GM21423 (cell line): ENCODE data around the gene ABCC5.

ENCODE experiments used
- ATAC-seq: cut with Tn5 transposase; IDR thresholded peaks from one replicate; pipeline ENCODE4 v1.9.1; 2021; ENCODE audit warnings: mild to moderate bottlenecking, moderate library complexity; ENCODE audit not compliant: unreplicated experiment

Gene ABCC5

GRCh38 chr3:183930086-183930485 lies 87.6 kb downstream of the ABCC5 start:
- ATAC-seq = no peak

- ATAC-seq = no peak
These were observed 90.6 kb downstream of the ABCC5 start for GRCh38 chr3:183927059-183927458.

GRCh38 chr3:183924956-183925355 lies 92.7 kb downstream of the ABCC5 start:
- ATAC-seq = no peak

GRCh38 chr3:183924543-183924942 lies 93.1 kb downstream of the ABCC5 start:
- no peak for ATAC-seq

- ATAC-seq = no peak
These were observed 95.3 kb downstream of the ABCC5 start for GRCh38 chr3:183922421-183922820.

- ATAC-seq = no peak
These were observed 96.6 kb downstream of the ABCC5 start for GRCh38 chr3:183921096-183921495.

GRCh38 chr3:183920416-183920815 lies 97.3 kb downstream of the ABCC5 start:
- ATAC-seq = no peak

- no peak for ATAC-seq
These were observed 99.5 kb downstream of the ABCC5 start for GRCh38 chr3:183918178-183918577.

- ATAC-seq = no peak
These were observed 99.9 kb downstream of the ABCC5 start for GRCh38 chr3:183917776-183918175.

- ATAC-seq = no peak
These were observed 102.8 kb downstream of the ABCC5 start for GRCh38 chr3:183914856-183915255.

GRCh38 chr3:183913580-183913920 lies 104.1 kb downstream of the ABCC5 start:
- ATAC-seq = no peak

GRCh38 chr3:183912895-183913579 lies 104.6 kb downstream of the ABCC5 start:
- no peak for ATAC-seq

- ATAC-seq = no peak
These were observed 105.7 kb downstream of the ABCC5 start for GRCh38 chr3:183911763-183912506.

GRCh38 chr3:183911087-183911486 lies 106.6 kb downstream of the ABCC5 start:
- ATAC-seq = no peak

GRCh38 chr3:183909030-183909600 lies 108.6 kb downstream of the ABCC5 start:
- ATAC-seq = no peak

GRCh38 chr3:183907911-183908331 lies 109.8 kb downstream of the ABCC5 start:
- no peak for ATAC-seq

- ATAC-seq = no peak
These were observed 110.5 kb downstream of the ABCC5 start for GRCh38 chr3:183907176-183907575.

- no peak for ATAC-seq
These were observed 111.3 kb downstream of the ABCC5 start for GRCh38 chr3:183906234-183906921.

GRCh38 chr3:183904833-183905780 lies 112.6 kb downstream of the ABCC5 start:
- no peak for ATAC-seq

GRCh38 chr3:183898028-183898431 lies 119.7 kb downstream of the ABCC5 start:
- no peak for ATAC-seq
